Liver (tissue), 9 donors: ENCODE data around the gene PLAC1. TPM values are rescaled to one million over a fixed set of nuclear protein-coding genes. Genes with fewer than 3 reads are reported as not detected.

Experiments used
- DNase-seq: peaks from one replicate; pipeline ENCODE4 v3.0.0-alpha.2; 2017; ENCODE audit warnings: low spot score
- H3K27ac ChIP-seq, 2 donors: one replicate each; pipeline ENCODE4 v1.7.0; 2013; ENCODE audit warnings: inconsistent platforms in 2 of 2, low read length in 2 of 2, control low read depth in 1 of 2, low read depth in 1 of 2, mild to moderate bottlenecking in 1 of 2
- H3K27me3 ChIP-seq, 4 donors: one replicate each; pipeline versions ENCODE4 v1.6.1 to v1.7.0; 2013; ENCODE audit warnings: low read length in 3 of 4, inconsistent platforms in 1 of 4, mild to moderate bottlenecking in 1 of 4, moderate library complexity in 1 of 4; ENCODE audit not compliant: control insufficient read depth in 4 of 4, insufficient read depth in 4 of 4
- H3K36me3 ChIP-seq, 4 donors: one replicate each; pipeline versions ENCODE4 v1.6.1 to v1.7.0; 2013; ENCODE audit warnings: low read length in 3 of 4, mild to moderate bottlenecking in 3 of 4, low read depth in 1 of 4, moderate library complexity in 1 of 4; ENCODE audit not compliant: control insufficient read depth in 4 of 4, insufficient read depth in 3 of 4
- H3K4me1 ChIP-seq, 4 donors: one replicate each; pipeline versions ENCODE4 v1.6.1 to v1.7.0; 2013; ENCODE audit warnings: low read length in 3 of 4, mild to moderate bottlenecking in 3 of 4, moderate library complexity in 1 of 4; ENCODE audit not compliant: control insufficient read depth in 4 of 4, insufficient read depth in 4 of 4
- H3K4me3 ChIP-seq, 3 donors: one replicate each; pipeline versions ENCODE4 v1.6.1 to v1.7.0; 2013; ENCODE audit warnings: low read length in 3 of 3, control low read depth in 1 of 3, low read depth in 1 of 3, mild to moderate bottlenecking in 1 of 3
- H3K9ac ChIP-seq, 2 donors: one replicate each; pipeline ENCODE4 v1.7.0; 2013; ENCODE audit warnings: low read length in 2 of 2, mild to moderate bottlenecking in 2 of 2, moderate library complexity in 2 of 2, control low read depth in 1 of 2, low read depth in 1 of 2
- H3K9me3 ChIP-seq, 4 donors: one replicate each; pipeline versions ENCODE4 v1.6.1 to v1.7.0; 2013; ENCODE audit warnings: low read length in 3 of 4; ENCODE audit not compliant: control insufficient read depth in 4 of 4
- EGR1 ChIP-seq, 2 donors: IDR thresholded peaks; 2 replicates each; pipeline ENCODE4 v1.6.1; 2016 to 2018; ENCODE audit warnings: antibody characterized with exemption in 2 of 2, low read depth in 2 of 2
- FOXA2 ChIP-seq: IDR thresholded peaks from 2 replicates; pipeline ENCODE4 v1.6.1; 2016; ENCODE audit warnings: antibody characterized with exemption
- GABPA ChIP-seq, 2 donors: IDR thresholded peaks in 1 of 2; conservative IDR thresholded peaks in 1 of 2; 2 replicates each; pipeline ENCODE4 v1.6.1; 2016; ENCODE audit warnings: antibody characterized with exemption in 2 of 2, mild to moderate bottlenecking in 1 of 2, moderate library complexity in 1 of 2
- HNF4A ChIP-seq, 2 donors: conservative IDR thresholded peaks; 2 replicates each; pipeline ENCODE4 v1.6.1; 2016; ENCODE audit warnings: antibody characterized with exemption in 2 of 2, mild to moderate bottlenecking in 2 of 2
- HNF4G ChIP-seq: IDR thresholded peaks from 2 replicates; pipeline ENCODE4 v1.6.1; 2016; ENCODE audit warnings: antibody characterized with exemption
- JUND ChIP-seq, 2 donors: IDR thresholded peaks; 2 replicates each; pipeline ENCODE4 v1.6.1; 2016; ENCODE audit warnings: antibody characterized with exemption in 2 of 2
- NR2F2 ChIP-seq: IDR thresholded peaks from 2 replicates; pipeline ENCODE4 v1.6.1; 2016; ENCODE audit warnings: antibody characterized with exemption
- RAD21 ChIP-seq, 2 donors: IDR thresholded peaks; 2 replicates each; pipeline ENCODE4 v1.6.1; 2016; ENCODE audit warnings: antibody characterized with exemption in 2 of 2, mild to moderate bottlenecking in 2 of 2
- RXRA ChIP-seq, 2 donors: IDR thresholded peaks; 2 replicates each; pipeline ENCODE4 v1.6.1; 2017 to 2018; ENCODE audit warnings: antibody characterized with exemption in 2 of 2, mild to moderate bottlenecking in 1 of 2
- SP1 ChIP-seq: IDR thresholded peaks from 2 replicates; pipeline ENCODE4 v1.6.1; 2018; ENCODE audit warnings: antibody characterized with exemption, mild to moderate bottlenecking
- TAF1 ChIP-seq: conservative IDR thresholded peaks from 2 replicates; pipeline ENCODE4 v1.6.1; 2016; ENCODE audit warnings: antibody characterized with exemption, mild to moderate bottlenecking
- YY1 ChIP-seq: IDR thresholded peaks from 2 replicates; pipeline ENCODE4 v1.6.1; 2016; ENCODE audit warnings: antibody characterized with exemption, mild to moderate bottlenecking
- WGBS: extraction: QIAGEN DNeasy Blood & Tissue Kit; methylation state at CpG from one replicate; pipeline ENCODE4 v1.1.7; 2013; 5-methylcytosine and 5-hydroxymethylcytosine counted together
- polyA plus RNA-seq, 2 donors: library from polyadenylated mRNA; stranded (reverse) in 1 of 2; unstranded in 1 of 2; fragments of 200-250 nt in 1 of 2; fragments of >200 nt in 1 of 2; fragmentation: Nextera tagmentation in 1 of 2; extraction: Ambion mirVana in 1 of 2; gene quantifications; one replicate each; pipeline versions ENCODE4 v1.2.1 to v1.2.3, GENCODE V29; 2013 to 2015
- total RNA-seq, 2 donors: library from RNA; depleted of rRNA; stranded (reverse); fragments of >200 nt; gene quantifications; one replicate each; pipeline ENCODE4 v1.2.3, GENCODE V29; 2014
- TF ChIP-seq, protein P1 (sequence below): IDR thresholded peaks from 2 replicates; pipeline ENCODE4 v1.6.1; 2016; ENCODE audit warnings: antibody characterized with exemption
- TF ChIP-seq, protein P2 (sequence below): IDR thresholded peaks from 2 replicates; pipeline ENCODE4 v1.6.1; 2016; ENCODE audit warnings: antibody characterized with exemption, mild to moderate bottlenecking
- TF ChIP-seq, protein P3 (sequence below): fragments of 150-350 bp; IDR thresholded peaks from 2 replicates; pipeline ENCODE4 v1.5.1; 2017; ENCODE audit warnings: improper control_type of control experiment, low read depth, low read length; ENCODE audit not compliant: missing input control
- TF ChIP-seq, protein P4 (sequence below): IDR thresholded peaks from 2 replicates; pipeline ENCODE4 v1.6.1; 2016; ENCODE audit warnings: antibody characterized with exemption
- TF ChIP-seq, protein P5 (sequence below): IDR thresholded peaks from 2 replicates; pipeline ENCODE4 v1.6.1; 2016; ENCODE audit warnings: antibody characterized with exemption
- donor health status: healthy.
- donor health status: healthy.
- donor health status: healthy.
- donor health status: healthy.
- donor health status: healthy.

The PLAC1 gene
- total and polyA plus RNA-seq, 4 donors, result not detected

DNA sequence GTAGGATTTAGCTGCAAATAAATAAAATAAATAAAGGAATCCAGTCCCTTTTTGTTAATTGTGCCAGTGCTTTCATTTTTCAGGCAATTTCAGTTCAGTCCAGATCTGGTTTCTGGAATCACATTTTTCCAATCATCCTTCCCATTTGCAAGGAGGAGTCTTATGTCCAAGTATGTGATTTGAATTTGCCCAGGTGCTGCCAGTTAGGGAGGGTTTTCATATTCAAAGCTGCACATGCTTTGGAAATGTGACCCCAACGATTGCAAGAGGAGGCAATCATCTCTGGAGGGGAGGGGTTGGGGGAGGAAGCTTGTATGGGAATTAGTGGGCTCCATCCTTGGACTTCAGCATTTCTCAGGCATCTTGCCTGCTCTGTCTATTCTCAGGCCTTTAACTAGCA, 4.4 kb downstream of the PLAC1 start:
- no peak for DNase-seq
- H3K4me3 ChIP-seq, result no peak overlapping the region
- no peaks in the 10 kb centered on the region for H3K27me3 ChIP-seq
- H3K27ac ChIP-seq, result no peak overlapping the region
- no peaks in the 10 kb centered on the region for H3K36me3 ChIP-seq
- no peaks in the 10 kb centered on the region for H3K9me3 ChIP-seq
- WGBS, result 59% methylated on average over 1 of the region's 1 CpG
- TF ChIP-seq, protein P1, sequence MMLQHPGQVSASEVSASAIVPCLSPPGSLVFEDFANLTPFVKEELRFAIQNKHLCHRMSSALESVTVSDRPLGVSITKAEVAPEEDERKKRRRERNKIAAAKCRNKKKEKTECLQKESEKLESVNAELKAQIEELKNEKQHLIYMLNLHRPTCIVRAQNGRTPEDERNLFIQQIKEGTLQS, result no peak
- TF ChIP-seq RXRA (IDR thresholded peaks at IDR 0.05) (no peak), HNF4A (conservative IDR thresholded peaks at IDR 0.05) (no peak), EGR1 (IDR thresholded peaks at IDR 0.05; ENCODE audit: low read depth in 2 of 2) (no peak), RAD21 (IDR thresholded peaks at IDR 0.05) (no peak), YY1 (no peak), HNF4G (no peak), JUND (IDR thresholded peaks at IDR 0.05) (no peak), SP1 (no peak), GABPA (IDR thresholded peaks at IDR 0.05 in 1 of 2, conservative IDR thresholded peaks at IDR 0.05 in 1 of 2) (no peak), FOXA2 (no peak), TAF1 (no peak)
- TF ChIP-seq, protein P2, sequence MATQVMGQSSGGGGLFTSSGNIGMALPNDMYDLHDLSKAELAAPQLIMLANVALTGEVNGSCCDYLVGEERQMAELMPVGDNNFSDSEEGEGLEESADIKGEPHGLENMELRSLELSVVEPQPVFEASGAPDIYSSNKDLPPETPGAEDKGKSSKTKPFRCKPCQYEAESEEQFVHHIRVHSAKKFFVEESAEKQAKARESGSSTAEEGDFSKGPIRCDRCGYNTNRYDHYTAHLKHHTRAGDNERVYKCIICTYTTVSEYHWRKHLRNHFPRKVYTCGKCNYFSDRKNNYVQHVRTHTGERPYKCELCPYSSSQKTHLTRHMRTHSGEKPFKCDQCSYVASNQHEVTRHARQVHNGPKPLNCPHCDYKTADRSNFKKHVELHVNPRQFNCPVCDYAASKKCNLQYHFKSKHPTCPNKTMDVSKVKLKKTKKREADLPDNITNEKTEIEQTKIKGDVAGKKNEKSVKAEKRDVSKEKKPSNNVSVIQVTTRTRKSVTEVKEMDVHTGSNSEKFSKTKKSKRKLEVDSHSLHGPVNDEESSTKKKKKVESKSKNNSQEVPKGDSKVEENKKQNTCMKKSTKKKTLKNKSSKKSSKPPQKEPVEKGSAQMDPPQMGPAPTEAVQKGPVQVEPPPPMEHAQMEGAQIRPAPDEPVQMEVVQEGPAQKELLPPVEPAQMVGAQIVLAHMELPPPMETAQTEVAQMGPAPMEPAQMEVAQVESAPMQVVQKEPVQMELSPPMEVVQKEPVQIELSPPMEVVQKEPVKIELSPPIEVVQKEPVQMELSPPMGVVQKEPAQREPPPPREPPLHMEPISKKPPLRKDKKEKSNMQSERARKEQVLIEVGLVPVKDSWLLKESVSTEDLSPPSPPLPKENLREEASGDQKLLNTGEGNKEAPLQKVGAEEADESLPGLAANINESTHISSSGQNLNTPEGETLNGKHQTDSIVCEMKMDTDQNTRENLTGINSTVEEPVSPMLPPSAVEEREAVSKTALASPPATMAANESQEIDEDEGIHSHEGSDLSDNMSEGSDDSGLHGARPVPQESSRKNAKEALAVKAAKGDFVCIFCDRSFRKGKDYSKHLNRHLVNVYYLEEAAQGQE, result no peak
- TF ChIP-seq, protein P3, sequence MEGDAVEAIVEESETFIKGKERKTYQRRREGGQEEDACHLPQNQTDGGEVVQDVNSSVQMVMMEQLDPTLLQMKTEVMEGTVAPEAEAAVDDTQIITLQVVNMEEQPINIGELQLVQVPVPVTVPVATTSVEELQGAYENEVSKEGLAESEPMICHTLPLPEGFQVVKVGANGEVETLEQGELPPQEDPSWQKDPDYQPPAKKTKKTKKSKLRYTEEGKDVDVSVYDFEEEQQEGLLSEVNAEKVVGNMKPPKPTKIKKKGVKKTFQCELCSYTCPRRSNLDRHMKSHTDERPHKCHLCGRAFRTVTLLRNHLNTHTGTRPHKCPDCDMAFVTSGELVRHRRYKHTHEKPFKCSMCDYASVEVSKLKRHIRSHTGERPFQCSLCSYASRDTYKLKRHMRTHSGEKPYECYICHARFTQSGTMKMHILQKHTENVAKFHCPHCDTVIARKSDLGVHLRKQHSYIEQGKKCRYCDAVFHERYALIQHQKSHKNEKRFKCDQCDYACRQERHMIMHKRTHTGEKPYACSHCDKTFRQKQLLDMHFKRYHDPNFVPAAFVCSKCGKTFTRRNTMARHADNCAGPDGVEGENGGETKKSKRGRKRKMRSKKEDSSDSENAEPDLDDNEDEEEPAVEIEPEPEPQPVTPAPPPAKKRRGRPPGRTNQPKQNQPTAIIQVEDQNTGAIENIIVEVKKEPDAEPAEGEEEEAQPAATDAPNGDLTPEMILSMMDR, result no peak
- H3K9ac ChIP-seq, result no peak overlapping the region
- H3K4me1 ChIP-seq, result no peaks in the 10 kb centered on the region

DNA sequence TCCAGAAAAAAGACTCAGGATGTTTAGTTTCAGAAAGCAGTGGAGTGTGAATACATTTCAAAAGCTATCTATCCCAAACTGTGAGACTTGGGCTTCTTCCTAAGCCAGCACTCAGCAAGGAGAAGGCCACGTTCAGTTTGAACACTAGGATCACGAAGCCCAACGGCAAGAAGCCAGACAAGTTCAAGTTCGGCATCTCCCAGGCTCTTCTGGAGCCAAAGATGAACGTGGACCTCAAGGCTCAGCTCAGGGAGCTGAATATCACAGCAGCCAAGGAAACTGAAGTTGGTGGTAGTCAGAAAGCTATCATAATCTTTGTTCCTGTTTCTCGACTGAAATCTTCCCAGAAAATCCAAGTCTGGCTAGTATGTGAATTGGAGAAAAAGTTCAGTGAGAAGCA, 7.6 kb downstream of the PLAC1 start:
- H3K9ac ChIP-seq, result no peak overlapping the region
- H3K36me3 ChIP-seq, result no peaks in the 10 kb centered on the region
- no peak for DNase-seq
- no peaks in the 10 kb centered on the region for H3K9me3 ChIP-seq
- H3K4me1 ChIP-seq, result no peaks in the 10 kb centered on the region
- H3K4me3 ChIP-seq, result no peak overlapping the region
- H3K27me3 ChIP-seq, result no peaks in the 10 kb centered on the region
- 75% methylated on average over 6 of the region's 6 CpGs for WGBS
- H3K27ac ChIP-seq, result no peak overlapping the region
- no peak for TF ChIP-seq RAD21 (IDR thresholded peaks at IDR 0.05)
- TF ChIP-seq, protein P4, sequence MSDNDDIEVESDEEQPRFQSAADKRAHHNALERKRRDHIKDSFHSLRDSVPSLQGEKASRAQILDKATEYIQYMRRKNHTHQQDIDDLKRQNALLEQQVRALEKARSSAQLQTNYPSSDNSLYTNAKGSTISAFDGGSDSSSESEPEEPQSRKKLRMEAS, result no peak
- TF ChIP-seq HNF4A (conservative IDR thresholded peaks at IDR 0.05), result no peak
- TF ChIP-seq SP1, result no peak
- TF ChIP-seq NR2F2, result no peak
- TF ChIP-seq, protein P2, result no peak
- no peak for TF ChIP-seq JUND (IDR thresholded peaks at IDR 0.05)
- TF ChIP-seq, protein P5, sequence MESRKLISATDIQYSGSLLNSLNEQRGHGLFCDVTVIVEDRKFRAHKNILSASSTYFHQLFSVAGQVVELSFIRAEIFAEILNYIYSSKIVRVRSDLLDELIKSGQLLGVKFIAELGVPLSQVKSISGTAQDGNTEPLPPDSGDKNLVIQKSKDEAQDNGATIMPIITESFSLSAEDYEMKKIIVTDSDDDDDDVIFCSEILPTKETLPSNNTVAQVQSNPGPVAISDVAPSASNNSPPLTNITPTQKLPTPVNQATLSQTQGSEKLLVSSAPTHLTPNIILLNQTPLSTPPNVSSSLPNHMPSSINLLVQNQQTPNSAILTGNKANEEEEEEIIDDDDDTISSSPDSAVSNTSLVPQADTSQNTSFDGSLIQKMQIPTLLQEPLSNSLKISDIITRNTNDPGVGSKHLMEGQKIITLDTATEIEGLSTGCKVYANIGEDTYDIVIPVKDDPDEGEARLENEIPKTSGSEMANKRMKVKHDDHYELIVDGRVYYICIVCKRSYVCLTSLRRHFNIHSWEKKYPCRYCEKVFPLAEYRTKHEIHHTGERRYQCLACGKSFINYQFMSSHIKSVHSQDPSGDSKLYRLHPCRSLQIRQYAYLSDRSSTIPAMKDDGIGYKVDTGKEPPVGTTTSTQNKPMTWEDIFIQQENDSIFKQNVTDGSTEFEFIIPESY, result no peak
- no peak for TF ChIP-seq FOXA2
- no peak for TF ChIP-seq EGR1 (IDR thresholded peaks at IDR 0.05; ENCODE audit: low read depth in 2 of 2)
- no peak for TF ChIP-seq YY1
- TF ChIP-seq RXRA (IDR thresholded peaks at IDR 0.05), result no peak
- TF ChIP-seq TAF1, result no peak
- TF ChIP-seq HNF4G, result no peak
- TF ChIP-seq, protein P1, result no peak
- TF ChIP-seq, protein P3, result no peak
